GM12864 (cell line): Measurements from ENCODE around the gene PHB1.
A peak's percentile ranks its signal among the peaks of the same experiment; 100 is the strongest.

Experiments
- DNase-seq: peaks from one replicate; pipeline ENCODE4 v3.0.0-alpha.2; 2011; ENCODE audit warnings: low read depth
- H3K4me3 ChIP-seq: 2 replicates; pipeline ENCODE4 v1.5.1; 2011; ENCODE audit warnings: mild to moderate bottlenecking, low read depth, low read length, control low read depth
- TF ChIP-seq, protein P1 (sequence below): IDR thresholded peaks from 2 replicates; pipeline ENCODE4 v1.5.1; 2011; ENCODE audit warnings: low read depth, mild to moderate bottlenecking, moderate library complexity, low read length, control low read depth, inconsistent platforms; ENCODE audit errors: missing control alignments

PHB1 gene

DNA sequence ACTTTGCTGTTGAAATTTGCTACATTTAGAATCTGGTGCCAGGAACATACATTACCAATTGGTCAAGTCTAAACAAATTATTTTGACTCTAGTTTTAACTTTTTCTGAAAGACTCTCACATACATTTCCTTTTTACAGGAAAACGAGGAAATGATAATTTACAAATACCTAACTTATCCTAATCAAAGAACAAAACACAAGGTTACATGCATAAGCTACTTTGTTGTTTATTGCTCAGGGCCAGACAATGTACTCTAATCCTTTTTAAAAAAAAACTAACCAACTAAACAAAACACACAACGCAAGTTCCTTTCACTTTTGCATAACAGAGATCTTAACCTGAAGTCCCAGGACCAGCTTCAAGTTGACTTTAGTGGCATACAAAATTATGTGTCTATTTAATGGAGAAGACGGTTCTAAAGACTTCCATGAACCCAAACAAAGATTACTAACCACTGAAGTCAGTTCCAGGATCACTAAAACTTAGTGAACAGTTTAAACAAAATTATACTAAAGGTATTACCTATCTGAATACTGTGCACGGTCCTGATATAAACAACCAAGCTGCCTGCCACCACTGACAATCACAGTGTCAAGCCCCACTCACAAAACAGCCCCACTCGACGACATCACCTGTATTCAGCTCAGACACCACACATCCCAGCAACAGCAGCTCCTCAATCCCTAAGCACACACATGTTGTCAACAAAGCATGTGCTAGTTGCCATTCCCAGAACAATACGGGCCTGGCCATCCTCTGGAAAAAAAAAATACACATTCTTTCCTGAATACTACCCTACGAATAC, 54.5 kb downstream of the PHB1 start:
- TF ChIP-seq, protein P1, sequence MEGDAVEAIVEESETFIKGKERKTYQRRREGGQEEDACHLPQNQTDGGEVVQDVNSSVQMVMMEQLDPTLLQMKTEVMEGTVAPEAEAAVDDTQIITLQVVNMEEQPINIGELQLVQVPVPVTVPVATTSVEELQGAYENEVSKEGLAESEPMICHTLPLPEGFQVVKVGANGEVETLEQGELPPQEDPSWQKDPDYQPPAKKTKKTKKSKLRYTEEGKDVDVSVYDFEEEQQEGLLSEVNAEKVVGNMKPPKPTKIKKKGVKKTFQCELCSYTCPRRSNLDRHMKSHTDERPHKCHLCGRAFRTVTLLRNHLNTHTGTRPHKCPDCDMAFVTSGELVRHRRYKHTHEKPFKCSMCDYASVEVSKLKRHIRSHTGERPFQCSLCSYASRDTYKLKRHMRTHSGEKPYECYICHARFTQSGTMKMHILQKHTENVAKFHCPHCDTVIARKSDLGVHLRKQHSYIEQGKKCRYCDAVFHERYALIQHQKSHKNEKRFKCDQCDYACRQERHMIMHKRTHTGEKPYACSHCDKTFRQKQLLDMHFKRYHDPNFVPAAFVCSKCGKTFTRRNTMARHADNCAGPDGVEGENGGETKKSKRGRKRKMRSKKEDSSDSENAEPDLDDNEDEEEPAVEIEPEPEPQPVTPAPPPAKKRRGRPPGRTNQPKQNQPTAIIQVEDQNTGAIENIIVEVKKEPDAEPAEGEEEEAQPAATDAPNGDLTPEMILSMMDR = no peak
- no peak for DNase-seq
- H3K4me3 ChIP-seq = peak overlapping the region; percentile 92

DNA sequence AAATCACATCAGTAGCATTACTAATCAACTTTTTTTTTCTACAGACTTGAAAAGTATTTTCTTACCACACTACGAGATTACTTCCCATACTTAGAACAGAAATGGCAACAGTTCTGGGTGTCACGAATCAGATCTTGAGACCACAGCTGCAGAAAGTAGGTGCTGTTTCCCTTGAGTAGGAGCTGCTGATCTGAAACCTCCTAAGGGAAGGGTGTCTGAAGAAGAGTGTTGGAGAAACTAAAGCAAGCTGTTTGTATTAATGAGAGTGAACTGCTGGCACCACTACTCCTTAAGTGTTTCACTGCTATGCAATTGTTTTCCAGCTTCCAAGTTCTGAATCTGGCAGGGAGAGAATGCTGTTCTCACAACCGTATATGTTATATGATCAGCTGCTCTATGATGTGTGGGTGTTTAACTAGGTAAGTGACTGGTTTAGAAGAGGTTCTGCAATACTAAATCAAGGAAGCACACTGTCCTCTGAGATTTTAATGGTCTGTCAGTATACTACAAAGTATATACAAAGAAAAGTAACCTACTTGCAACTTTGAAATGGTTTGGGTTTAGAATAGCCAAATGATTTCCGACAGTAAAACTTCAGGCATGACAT, 55.9 kb downstream of the PHB1 start:
- peak; percentile 66 for DNase-seq
- no peak overlapping the region; the same call in 1 of the 2 replicates for H3K4me3 ChIP-seq

DNA sequence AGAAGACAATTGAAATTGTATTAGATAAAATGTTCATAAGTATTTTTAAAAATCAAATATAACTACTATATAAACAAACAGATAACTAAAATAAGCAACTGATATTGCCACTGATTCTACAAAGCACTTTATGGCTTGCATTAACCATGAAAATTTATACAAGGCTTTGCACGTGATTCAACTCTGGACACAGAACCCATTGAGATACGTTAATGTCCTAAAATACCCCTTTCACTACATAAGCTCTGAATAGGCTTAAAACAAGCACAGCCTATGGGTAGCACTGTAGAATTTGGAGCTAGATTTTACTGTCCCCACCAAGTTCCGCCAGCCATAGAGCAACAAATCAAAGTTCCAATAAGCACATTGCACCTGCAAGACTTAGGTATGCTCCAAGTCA, 57.2 kb downstream of the PHB1 start:
- H3K4me3 ChIP-seq = no peak overlapping the region
- TF ChIP-seq, protein P1 = no peak
- no peak for DNase-seq

More for the DNA sequence above, 55.9 kb downstream of the PHB1 start:
- TF ChIP-seq, protein P1 = no peak

DNA sequence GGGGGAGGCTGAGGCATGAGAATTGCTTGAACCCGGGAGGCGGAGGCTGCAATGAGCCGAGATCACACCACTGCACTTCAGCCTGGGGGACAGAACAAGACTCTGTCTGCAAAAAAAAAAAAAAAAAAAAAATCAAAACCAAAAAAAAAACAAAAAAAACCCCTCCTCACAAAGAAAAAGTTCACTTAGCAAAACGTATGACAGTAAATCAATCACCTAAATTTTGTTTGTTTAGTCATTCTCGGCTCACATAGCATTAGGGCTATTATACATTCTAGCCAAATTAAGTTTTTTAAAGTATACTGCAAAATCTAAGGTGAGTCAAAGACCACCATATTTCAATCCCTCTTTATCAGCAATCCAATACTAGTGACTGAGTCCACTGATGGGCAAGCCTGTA, 58.4 kb downstream of the PHB1 start:
- TF ChIP-seq, protein P1 = no peak
- no peak for DNase-seq
- H3K4me3 ChIP-seq = no peak overlapping the region
